Gastrocnemius medialis (tissue), 4 donors: Measurements from ENCODE around the gene ADARB2. TPM values are rescaled to one million over a fixed set of nuclear protein-coding genes. Genes with fewer than 3 reads are reported as not detected.

Experiments
- ATAC-seq, 2 donors: fragments of 150-250 bp; one replicate each; pipeline ENCODE4 v1.9.1; 2016
- DNase-seq, 2 donors: peaks; one replicate each; pipeline ENCODE4 v3.0.0-alpha.2; 2019
- H3K27ac ChIP-seq, 4 donors: fragments of 200-600 bp; sonication (generic); 1 replicate in 1 of 4; 2 replicates in 3 of 4; pipeline ENCODE4 v1.5.1; 2016 to 2018; ENCODE audit warnings: mild to moderate bottlenecking in 2 of 4, moderate library complexity in 1 of 4
- H3K27me3 ChIP-seq, 3 donors: fragments of 200-600 bp; sonication (generic) in 2 of 3; 1 replicate in 1 of 3; 2 replicates in 2 of 3; pipeline versions ENCODE4 v1.5.1 to v1.6.0; 2016 to 2019; ENCODE audit warnings: mild to moderate bottlenecking in 1 of 3, moderate library complexity in 1 of 3
- H3K36me3 ChIP-seq, 2 donors: fragments of 200-600 bp; sonication (generic) in 1 of 2; one replicate each; pipeline ENCODE4 v1.5.1; 2017 to 2018
- H3K4me1 ChIP-seq, 2 donors: fragments of 200-600 bp; sonication (generic) in 1 of 2; one replicate each; pipeline ENCODE4 v1.5.1; 2016 to 2017; ENCODE audit warnings: mild to moderate bottlenecking in 2 of 2
- H3K4me3 ChIP-seq, 4 donors: fragments of 200-600 bp; sonication (generic) in 3 of 4; 1 replicate in 1 of 4; 2 replicates in 3 of 4; pipeline ENCODE4 v1.5.1; 2016 to 2019; ENCODE audit warnings: mild to moderate bottlenecking in 2 of 4
- H3K9me3 ChIP-seq, 3 donors: fragments of 200-600 bp; sonication (generic) in 2 of 3; 1 replicate in 1 of 3; 2 replicates in 2 of 3; pipeline ENCODE4 v1.5.1; 2016 to 2019
- POLR2A ChIP-seq, 2 donors: fragments of 450-650 bp; IDR thresholded peaks; one replicate each; pipeline ENCODE4 v1.6.1; 2017; ENCODE audit warnings: antibody characterized with exemption in 2 of 2, mild to moderate bottlenecking in 2 of 2, moderate library complexity in 2 of 2
- in situ Hi-C, 4 donors: fragments of 200-750 bp; cut with MboI; loops; one replicate each; pipeline versions ENCODE4 v1.15.0 to v1.8.0; 2017; ENCODE audit warnings: low sequenced_read_pairs in 4 of 4
- intact Hi-C: fragments of 100-400 bp; cut with DNase I; formaldehyde crosslinking; loops from one replicate; pipeline ENCODE4 v1.15.1; 2023; ENCODE audit warnings: low total_unique reads
- total RNA-seq, 4 donors: library from RNA; depleted of rRNA; stranded (reverse); fragments of >200 nt; gene quantifications; one replicate each; pipeline versions ENCODE4 v1.1.0 to v1.2.3, GENCODE V29; 2016
- TF ChIP-seq, protein P1 (sequence below), 5 experiments: fragments of 450-650 bp in 3 of 5; fragments of 200-600 bp in 2 of 5; sonication (generic) in 2 of 5; IDR thresholded peaks in 4 of 5; conservative IDR thresholded peaks in 1 of 5; 1 replicate in 4 of 5; 2 replicates in 1 of 5; pipeline ENCODE4 v1.5.1; 2016 to 2019; ENCODE audit warnings: antibody characterized with exemption in 5 of 5, mild to moderate bottlenecking in 3 of 5, moderate library complexity in 3 of 5

The ADARB2 gene
- total RNA-seq, 4 donors from 2014 or later: 0.07 to 0.87 (median 0.10) TPM

DNA sequence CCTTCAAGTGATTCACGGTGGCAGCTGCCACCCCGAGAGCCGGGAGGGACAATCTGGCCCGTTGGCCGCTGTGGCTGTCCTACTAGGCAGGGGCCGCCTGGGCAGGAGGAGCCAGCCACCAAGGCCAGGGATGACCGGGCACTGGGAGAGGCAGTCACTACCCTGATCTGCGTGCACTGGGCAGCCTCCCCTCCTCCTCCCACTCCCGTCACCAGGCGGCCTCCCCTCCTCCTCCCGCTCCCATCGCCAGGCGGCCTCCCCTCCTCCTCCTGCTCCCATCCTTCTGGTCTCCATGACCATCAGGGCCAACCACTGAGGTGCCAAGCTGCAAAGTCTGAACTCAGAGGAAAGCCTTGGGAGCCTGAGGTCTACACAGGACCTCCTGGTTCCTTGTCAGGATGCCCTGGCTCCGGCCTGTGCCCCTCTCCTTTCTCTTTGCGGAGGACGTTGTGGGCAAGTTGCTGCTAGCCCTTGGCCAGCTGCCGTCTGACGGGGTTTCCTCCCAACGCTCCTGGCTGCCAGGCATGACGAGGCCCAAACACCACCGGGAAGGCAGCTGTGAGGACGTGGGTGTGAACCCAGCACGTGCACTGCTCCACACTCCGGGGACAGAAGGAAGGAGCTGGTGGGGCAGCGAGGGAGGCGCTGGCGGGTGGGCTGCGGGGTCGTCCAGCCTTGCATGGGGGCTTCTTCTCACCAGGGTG is 550.0 kb downstream of the ADARB2 start:
- TF ChIP-seq POLR2A (IDR thresholded peaks at IDR 0.05): no peak
- TF ChIP-seq, protein P1, sequence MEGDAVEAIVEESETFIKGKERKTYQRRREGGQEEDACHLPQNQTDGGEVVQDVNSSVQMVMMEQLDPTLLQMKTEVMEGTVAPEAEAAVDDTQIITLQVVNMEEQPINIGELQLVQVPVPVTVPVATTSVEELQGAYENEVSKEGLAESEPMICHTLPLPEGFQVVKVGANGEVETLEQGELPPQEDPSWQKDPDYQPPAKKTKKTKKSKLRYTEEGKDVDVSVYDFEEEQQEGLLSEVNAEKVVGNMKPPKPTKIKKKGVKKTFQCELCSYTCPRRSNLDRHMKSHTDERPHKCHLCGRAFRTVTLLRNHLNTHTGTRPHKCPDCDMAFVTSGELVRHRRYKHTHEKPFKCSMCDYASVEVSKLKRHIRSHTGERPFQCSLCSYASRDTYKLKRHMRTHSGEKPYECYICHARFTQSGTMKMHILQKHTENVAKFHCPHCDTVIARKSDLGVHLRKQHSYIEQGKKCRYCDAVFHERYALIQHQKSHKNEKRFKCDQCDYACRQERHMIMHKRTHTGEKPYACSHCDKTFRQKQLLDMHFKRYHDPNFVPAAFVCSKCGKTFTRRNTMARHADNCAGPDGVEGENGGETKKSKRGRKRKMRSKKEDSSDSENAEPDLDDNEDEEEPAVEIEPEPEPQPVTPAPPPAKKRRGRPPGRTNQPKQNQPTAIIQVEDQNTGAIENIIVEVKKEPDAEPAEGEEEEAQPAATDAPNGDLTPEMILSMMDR (IDR thresholded peaks at IDR 0.05 in 4 of 5, conservative IDR thresholded peaks at IDR 0.05 in 1 of 5): no peak
- no peak for DNase-seq
- no peak for ATAC-seq
- H3K27me3 ChIP-seq: peaks cover 0 to 4% (median 0%) of the 10 kb centered on the region in 3 donors
- intact Hi-C loops (no loop called here), in situ Hi-C loops (no loop called here)
- H3K27ac ChIP-seq: no peak overlapping the region
- no peaks in the 10 kb centered on the region for H3K9me3 ChIP-seq
- no peaks in the 10 kb centered on the region for H3K36me3 ChIP-seq
- no peak overlapping the region for H3K4me3 ChIP-seq
- H3K4me1 ChIP-seq: no peaks in the 10 kb centered on the region

DNA sequence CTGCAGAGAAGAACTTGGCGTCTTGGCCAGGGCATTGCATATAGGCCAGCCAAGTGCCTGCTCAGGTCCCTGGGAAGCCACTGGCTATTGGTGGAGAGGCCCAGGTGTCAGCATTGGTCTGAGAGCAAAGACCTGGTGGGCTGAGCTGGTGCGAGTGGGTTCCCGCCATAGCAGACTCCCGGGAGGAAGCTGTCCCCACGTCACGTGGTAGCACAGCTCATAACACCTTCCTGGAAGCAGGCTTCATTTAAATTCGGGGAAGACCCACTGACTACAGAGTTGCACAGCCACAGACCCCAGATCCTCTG is 550.7 kb downstream of the ADARB2 start:
- in situ Hi-C loops: no loop called here
- H3K9me3 ChIP-seq: no peaks in the 10 kb centered on the region
- no peak for TF ChIP-seq POLR2A (IDR thresholded peaks at IDR 0.05)
- TF ChIP-seq, protein P1 (IDR thresholded peaks at IDR 0.05 in 4 of 5, conservative IDR thresholded peaks at IDR 0.05 in 1 of 5): no peak
- DNase-seq (no peak), ATAC-seq (no peak)
- no peak overlapping the region for H3K4me3 ChIP-seq
- peaks cover 0 to 4% (median 0%) of the 10 kb centered on the region in 3 donors for H3K27me3 ChIP-seq
- H3K4me1 ChIP-seq: no peaks in the 10 kb centered on the region
- no peaks in the 10 kb centered on the region for H3K36me3 ChIP-seq
- intact Hi-C loops: no loop called here
- no peak overlapping the region for H3K27ac ChIP-seq

DNA sequence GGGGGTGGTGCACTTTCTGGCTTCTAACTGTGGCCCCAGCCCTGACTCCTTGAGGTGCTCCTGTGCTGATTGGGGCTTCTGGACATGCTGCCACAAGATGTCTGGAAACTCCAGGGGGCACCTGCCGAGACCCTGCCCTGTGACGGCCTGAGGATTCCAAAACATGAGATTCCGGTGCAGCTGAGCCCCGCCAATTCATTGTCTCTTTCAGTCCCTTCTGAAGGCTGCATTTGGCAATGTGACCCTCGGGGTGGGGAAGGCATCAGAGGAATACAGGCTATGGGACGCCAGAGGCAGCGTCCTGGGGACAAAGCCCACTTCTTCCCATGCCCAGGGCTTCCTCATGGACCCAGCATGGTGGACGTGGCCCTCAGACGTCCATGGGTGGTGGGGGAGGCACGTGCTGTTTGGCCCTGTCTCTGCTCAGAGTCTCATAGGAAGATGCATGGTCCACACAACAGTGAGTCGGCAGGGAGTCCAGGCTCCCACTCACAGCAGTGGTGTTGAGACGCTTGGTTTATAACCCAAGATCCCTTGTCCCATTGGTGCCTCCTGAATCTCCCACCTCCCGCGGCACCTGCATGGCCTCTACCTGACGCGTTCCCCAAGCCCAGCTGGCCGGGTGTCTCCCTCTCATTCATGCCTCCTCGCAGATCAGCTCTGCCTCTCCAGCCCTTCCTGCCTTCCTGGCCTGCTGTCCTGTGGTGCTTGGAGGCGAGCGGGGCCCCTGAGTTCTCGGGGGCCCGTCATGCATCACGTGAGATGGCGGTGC is 551.2 kb downstream of the ADARB2 start:
- DNase-seq (no peak), ATAC-seq (no peak)
- intact Hi-C loops: no loop called here
- Histone ChIP-seq H3K9me3 (no peaks in the 10 kb centered on the region), H3K27ac (no peak overlapping the region), H3K36me3 (no peaks in the 10 kb centered on the region), H3K4me1 (no peaks in the 10 kb centered on the region), H3K4me3 (no peak overlapping the region), H3K27me3 (peaks cover 0 to 4% (median 0%) of the 10 kb centered on the region in 3 donors)
- TF ChIP-seq, protein P1 (IDR thresholded peaks at IDR 0.05 in 4 of 5, conservative IDR thresholded peaks at IDR 0.05 in 1 of 5): no peak
- TF ChIP-seq POLR2A (IDR thresholded peaks at IDR 0.05): no peak
- in situ Hi-C loops: no loop called here

DNA sequence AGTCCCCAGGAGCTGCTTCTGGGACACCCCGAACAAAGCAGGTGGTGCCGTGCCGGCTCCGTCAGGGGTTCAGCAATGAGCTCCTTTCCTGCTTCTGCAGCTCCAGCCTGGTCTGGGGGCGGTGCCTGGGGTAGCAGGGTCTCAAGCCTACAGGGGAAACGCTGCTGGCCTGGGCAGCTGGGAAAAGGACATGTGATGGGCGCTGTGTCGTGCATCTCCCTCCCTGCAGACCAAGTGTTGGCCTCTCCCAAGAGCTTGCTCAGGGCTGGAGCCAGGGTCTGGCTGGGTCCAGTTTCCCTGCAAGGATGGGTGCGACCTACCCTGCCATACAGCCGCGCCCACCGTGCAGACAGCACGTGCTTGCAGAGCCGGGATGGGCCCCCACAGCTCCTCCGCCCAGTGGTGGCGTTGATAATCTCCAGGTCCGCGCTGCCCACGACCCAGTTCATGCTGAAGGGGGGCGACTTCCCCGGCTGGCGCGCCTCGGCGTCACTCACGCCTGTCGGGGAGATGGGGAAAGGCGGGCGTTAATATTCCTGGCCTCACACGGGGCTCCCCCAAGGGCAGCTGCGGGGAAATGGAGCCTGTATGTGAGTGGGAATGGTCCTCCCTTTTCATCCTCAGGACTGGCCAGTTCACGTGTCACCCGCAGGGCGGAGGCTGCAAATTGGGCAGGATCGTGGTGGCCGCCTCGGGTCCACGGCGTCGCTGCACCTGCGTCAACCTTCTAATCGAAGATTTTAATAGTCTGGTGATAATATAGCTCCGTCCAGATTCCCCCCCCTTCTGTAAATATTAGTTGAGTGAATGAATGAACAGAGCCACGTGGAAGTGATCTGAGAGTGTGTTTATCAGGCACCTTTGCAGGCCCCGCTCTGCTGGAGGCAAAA is 552.5 kb downstream of the ADARB2 start:
- H3K27ac ChIP-seq: no peak overlapping the region
- TF ChIP-seq POLR2A (IDR thresholded peaks at IDR 0.05): no peak
- TF ChIP-seq, protein P1 (IDR thresholded peaks at IDR 0.05 in 4 of 5, conservative IDR thresholded peaks at IDR 0.05 in 1 of 5): no peak
- H3K36me3 ChIP-seq: no peaks in the 10 kb centered on the region
- H3K4me1 ChIP-seq: no peaks in the 10 kb centered on the region
- in situ Hi-C loops: no loop called here
- no peak overlapping the region for H3K4me3 ChIP-seq
- ATAC-seq: no peak
- intact Hi-C loops: no loop called here
- peaks cover 0 to 4% (median 0%) of the 10 kb centered on the region in 3 donors for H3K27me3 ChIP-seq
- DNase-seq: no peak
- no peaks in the 10 kb centered on the region for H3K9me3 ChIP-seq
